Epidermal melanocyte (primary cell): ENCODE measurements around the gene HIPK3.
"Not testable (repeated sequence)": the region's sequence is repeated elsewhere in the genome, so short reads cannot be mapped to it uniquely, and the experiment has no call there.

Source experiments
- DNase-seq: peaks from one replicate; pipeline ENCODE4 v3.0.0; 2011; ENCODE audit warnings: low spot score; ENCODE audit not compliant: insufficient read length

The HIPK3 gene

GRCh38 chr11:33358150-33358831 lies 101.1 kb downstream of the HIPK3 start:
- no peak for DNase-seq

GRCh38 chr11:33360642-33361041 lies 103.5 kb downstream of the HIPK3 start:
- no peak for DNase-seq

GRCh38 chr11:33362051-33362910 lies 105.1 kb downstream of the HIPK3 start:
- DNase-seq: peak; percentile 25

GRCh38 chr11:33366918-33367317 lies 109.7 kb downstream of the HIPK3 start:
- DNase-seq: no peak

GRCh38 chr11:33368475-33368874 lies 111.3 kb downstream of the HIPK3 start:
- DNase-seq: not testable (repeated sequence)

GRCh38 chr11:33368931-33369330 lies 111.8 kb downstream of the HIPK3 start:
- DNase-seq: no peak

GRCh38 chr11:33373636-33374035 lies 116.5 kb downstream of the HIPK3 start:
- no peak for DNase-seq

GRCh38 chr11:33375236-33375635 lies 118.1 kb downstream of the HIPK3 start:
- DNase-seq: no peak

- DNase-seq: no peak
Measured at GRCh38 chr11:33375688-33376311, 118.6 kb downstream of the HIPK3 start, which contains the start of gene KIAA1549L. TSS of gene KIAA1549L (plus strand) at chr11:33376108.

- DNase-seq: no peak
Measured at GRCh38 chr11:33376331-33377310, 119.4 kb downstream of the HIPK3 start.

GRCh38 chr11:33377412-33378370 lies 120.5 kb downstream of the HIPK3 start:
- no peak for DNase-seq

- DNase-seq: no peak
Measured at GRCh38 chr11:33379947-33380346, 122.8 kb downstream of the HIPK3 start.

GRCh38 chr11:33383075-33383919 lies 126.1 kb downstream of the HIPK3 start:
- DNase-seq: peak; percentile 26

- DNase-seq: no peak
Measured at GRCh38 chr11:33383920-33384209, 126.7 kb downstream of the HIPK3 start.

GRCh38 chr11:33384220-33384619 lies 127.0 kb downstream of the HIPK3 start:
- no peak for DNase-seq

- DNase-seq: no peak
Measured at GRCh38 chr11:33387581-33387980, 130.4 kb downstream of the HIPK3 start.

GRCh38 chr11:33387996-33388395 lies 130.8 kb downstream of the HIPK3 start:
- no peak for DNase-seq

- no peak for DNase-seq
Measured at GRCh38 chr11:33388793-33389525, 131.8 kb downstream of the HIPK3 start.
